Stomach (tissue), 9 donors: ENCODE measurements around the gene SIM1. TPM values are rescaled to one million over a fixed set of nuclear protein-coding genes. Genes with fewer than 3 reads are reported as not detected.

Experiments
- DNase-seq, 2 donors: peaks; one replicate each; pipeline versions ENCODE4 v3.0.0 to v3.0.0-alpha.2; 2013 to 2019
- H3K27ac ChIP-seq, 5 donors: fragments of 200-600 bp in 4 of 5; sonication (generic) in 4 of 5; one replicate each; pipeline ENCODE4 v1.5.1; 2013 to 2019; ENCODE audit warnings: mild to moderate bottlenecking in 1 of 5, moderate library complexity in 1 of 5
- H3K27me3 ChIP-seq, 3 donors: fragments of 200-600 bp; sonication (generic); one replicate each; pipeline ENCODE4 v1.5.1; 2017 to 2019; ENCODE audit warnings: mixed run types in 1 of 3
- H3K36me3 ChIP-seq, 4 donors: fragments of 200-600 bp; sonication (generic); 1 replicate in 3 of 4; 2 replicates in 1 of 4; pipeline ENCODE4 v1.5.1; 2016 to 2019
- H3K4me1 ChIP-seq, 4 donors: fragments of 200-600 bp; sonication (generic); one replicate each; pipeline ENCODE4 v1.5.1; 2016 to 2019
- H3K4me3 ChIP-seq, 4 donors: fragments of 200-600 bp; sonication (generic) in 3 of 4; one replicate each; pipeline ENCODE4 v1.5.1; 2016 to 2019; ENCODE audit warnings: mild to moderate bottlenecking in 1 of 4
- H3K9me3 ChIP-seq, 4 donors: fragments of 200-600 bp; sonication (generic); one replicate each; pipeline ENCODE4 v1.5.1; 2016 to 2019
- CTCF ChIP-seq, 7 experiments: fragments of 450-650 bp in 4 of 7; fragments of 200-600 bp in 3 of 7; sonication (generic) in 3 of 7; IDR thresholded peaks; one replicate each; pipeline ENCODE4 v1.5.1; 2016 to 2019; ENCODE audit warnings: antibody characterized with exemption in 7 of 7, control low read depth in 2 of 7, mild to moderate bottlenecking in 1 of 7
- EP300 ChIP-seq: sonication (generic); formaldehyde crosslinking; IDR thresholded peaks from one replicate; pipeline ENCODE4 v1.6.1; 2017; ENCODE audit warnings: antibody characterized with exemption
- POLR2A ChIP-seq, 4 donors: fragments of 450-650 bp; IDR thresholded peaks; one replicate each; pipeline ENCODE4 v1.6.1; 2016; ENCODE audit warnings: antibody characterized with exemption in 4 of 4, control low read depth in 2 of 4, mild to moderate bottlenecking in 1 of 4, moderate library complexity in 1 of 4
- POLR2AphosphoS5 ChIP-seq, 3 donors: sonication (generic); formaldehyde crosslinking; IDR thresholded peaks; one replicate each; pipeline ENCODE4 v1.6.1; 2016; ENCODE audit warnings: antibody characterized with exemption in 3 of 3
- WGBS, 5 donors: extraction: QIAGEN DNeasy Blood & Tissue Kit in 3 of 5; methylation state at CpG; one replicate each; pipeline versions ENCODE4 v1.1.5 to v1.1.7; 2013 to 2018; 5-methylcytosine and 5-hydroxymethylcytosine counted together
- intact Hi-C: fragments of 100-400 bp; cut with DNase I; formaldehyde crosslinking; loops from one replicate; pipeline ENCODE4 v1.15.1; 2023; ENCODE audit warnings: low total_unique reads
- polyA plus RNA-seq, 3 donors: library from polyadenylated mRNA; stranded (reverse); fragments of 200-250 nt; gene quantifications; one replicate each; pipeline ENCODE4 v1.2.3, GENCODE V29; 2013
- total RNA-seq, 5 donors: library from RNA; depleted of rRNA; stranded (reverse); fragments of >200 nt; gene quantifications; one replicate each; pipeline versions ENCODE4 v1.1.0 to v1.2.3, GENCODE V29; 2014 to 2016
- donor health status: healthy with polysubstance abuse.
- donor health status: Bipolar disorder and iron deficiency.
- donor health status: healthy.

SIM1 gene
- total and polyA plus RNA-seq, 8 donors, result 0.43 TPM; not detected in 7

- H3K9me3 ChIP-seq, result no peaks in the 10 kb centered on the region
- WGBS, 5 donors, result 74 to 84% (median 77%) methylated on average over 3 of the region's 3 CpGs
- no peaks in the 10 kb centered on the region for H3K27me3 ChIP-seq
- H3K27ac ChIP-seq, result no peak overlapping the region
- intact Hi-C loops, result no loop called here
- no peak overlapping the region for H3K4me3 ChIP-seq
- H3K4me1 ChIP-seq, result no peaks in the 10 kb centered on the region
- no peak for TF ChIP-seq EP300
- TF ChIP-seq POLR2AphosphoS5 (IDR thresholded peaks at IDR 0.05), result no peak
- no peak for TF ChIP-seq POLR2A (IDR thresholded peaks at IDR 0.05)
- TF ChIP-seq CTCF (IDR thresholded peaks at IDR 0.05), result no peak
- no peaks in the 10 kb centered on the region for H3K36me3 ChIP-seq
- DNase-seq, result no peak
Measured at GRCh38 chr6:100379386-100379785, 85.3 kb downstream of the SIM1 start.

- Histone ChIP-seq H3K4me3 (no peak overlapping the region), H3K4me1 (no peaks in the 10 kb centered on the region), H3K36me3 (no peaks in the 10 kb centered on the region), H3K9me3 (no peaks in the 10 kb centered on the region), H3K27ac (no peak overlapping the region), H3K27me3 (no peaks in the 10 kb centered on the region)
- WGBS, 5 donors, result 76 to 93% (median 86%) methylated on average over 2 of the region's 2 CpGs
- DNase-seq, result no peak
- TF ChIP-seq CTCF (IDR thresholded peaks at IDR 0.05) (no peak), POLR2AphosphoS5 (IDR thresholded peaks at IDR 0.05) (no peak), EP300 (no peak), POLR2A (IDR thresholded peaks at IDR 0.05) (no peak)
- intact Hi-C loops, result no loop called here
Measured at GRCh38 chr6:100378576-100378975, 86.1 kb downstream of the SIM1 start.

DNA sequence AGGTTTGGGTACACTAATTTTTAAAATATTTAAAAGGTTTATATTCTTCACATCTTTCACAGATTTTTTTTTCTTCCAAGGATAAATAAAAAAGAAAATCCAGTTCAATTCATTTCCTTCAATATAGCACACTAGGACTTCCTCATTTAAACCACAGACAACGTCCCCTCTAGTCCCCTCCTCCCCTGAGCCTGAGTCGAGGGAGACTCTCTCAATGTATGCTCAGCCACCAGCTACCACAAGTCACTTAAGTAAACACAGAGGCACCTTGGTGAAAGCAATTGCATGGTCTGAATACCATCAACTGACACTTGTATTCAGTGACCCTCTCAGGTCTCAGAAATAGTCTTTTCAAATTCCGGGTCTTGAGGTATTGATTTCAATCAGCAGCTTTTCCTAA, 88.6 kb downstream of the SIM1 start:
- no peaks in the 10 kb centered on the region for H3K27me3 ChIP-seq
- no peak overlapping the region for H3K27ac ChIP-seq
- TF ChIP-seq POLR2AphosphoS5 (IDR thresholded peaks at IDR 0.05) (no peak), CTCF (IDR thresholded peaks at IDR 0.05) (no peak), POLR2A (IDR thresholded peaks at IDR 0.05) (no peak), EP300 (no peak)
- DNase-seq, result no peak
- no peak overlapping the region for H3K4me3 ChIP-seq
- no peaks in the 10 kb centered on the region for H3K9me3 ChIP-seq
- no peaks in the 10 kb centered on the region for H3K36me3 ChIP-seq
- intact Hi-C loops, result no loop called here
- no peaks in the 10 kb centered on the region for H3K4me1 ChIP-seq
- WGBS, 5 donors, result 17 to 25% (median 22%) methylated on average over 3 of the region's 3 CpGs

DNA sequence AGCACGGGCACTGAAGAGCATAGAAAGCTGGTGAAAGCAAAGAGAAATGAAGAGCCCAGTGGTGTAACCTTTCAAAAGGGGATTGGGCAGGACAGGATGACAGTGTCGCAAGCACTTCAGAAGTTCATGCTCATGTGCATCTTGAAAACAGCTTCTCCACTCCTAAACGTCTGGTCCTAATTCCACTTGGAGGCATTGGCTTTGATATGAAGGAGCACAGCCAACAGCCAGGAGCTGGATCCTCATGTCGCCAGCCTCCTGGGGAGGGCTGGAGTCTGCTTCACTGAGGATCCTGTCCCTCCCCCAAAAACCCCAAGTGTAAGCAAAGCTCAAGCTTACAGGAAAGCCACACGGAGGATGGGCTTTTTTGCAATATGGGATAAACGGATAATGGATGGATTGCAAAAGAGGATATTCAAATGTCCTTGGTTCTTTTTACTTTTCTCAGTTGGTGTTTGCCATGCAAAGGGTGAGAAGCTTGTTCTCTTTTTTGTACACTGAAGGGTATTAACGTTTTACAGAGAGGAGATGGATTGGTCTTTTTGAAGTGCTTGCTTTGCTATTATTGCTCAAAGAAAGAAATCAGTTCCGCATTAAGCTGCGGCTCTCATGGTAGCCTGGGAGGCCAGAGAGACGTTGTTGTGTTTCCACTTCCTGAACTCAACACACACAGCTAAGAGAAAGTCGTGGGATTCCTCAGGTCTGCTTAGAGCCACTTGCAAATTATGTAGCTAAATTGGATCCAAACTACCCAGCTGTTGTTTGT, 92.2 kb downstream of the SIM1 start:
- WGBS, 5 donors, result 52 to 66% (median 59%) methylated on average over 11 of the region's 11 CpGs
- Histone ChIP-seq H3K27ac (no peak overlapping the region), H3K9me3 (no peaks in the 10 kb centered on the region), H3K4me1 (no peaks in the 10 kb centered on the region), H3K4me3 (no peak overlapping the region), H3K36me3 (no peaks in the 10 kb centered on the region), H3K27me3 (no peaks in the 10 kb centered on the region)
- intact Hi-C loops, result no loop called here
- DNase-seq, result no peak
- TF ChIP-seq CTCF (IDR thresholded peaks at IDR 0.05) (no peak), POLR2AphosphoS5 (IDR thresholded peaks at IDR 0.05) (no peak), EP300 (no peak), POLR2A (IDR thresholded peaks at IDR 0.05) (no peak)
